G401 (cell line): Measurements from ENCODE around the gene GPR35. TPM values are rescaled to one million over a fixed set of nuclear protein-coding genes. Genes with fewer than 3 reads are reported as not detected.
"Not testable (repeated sequence)": the region's sequence is repeated elsewhere in the genome, so short reads cannot be mapped to it uniquely, and the experiment has no call there.

ENCODE experiments used
- DNase-seq: peaks from one replicate; pipeline ENCODE4 v3.0.0-alpha.2; 2015; ENCODE audit warnings: low spot score
- in situ Hi-C: cut with HindIII; loops from 2 replicates; pipeline ENCODE4 v1.10.0; 2016; ENCODE audit warnings: low sequenced_read_pairs, mixed read lengths
- total RNA-seq: library from RNA; depleted of rRNA; stranded (reverse); fragments of >200 nt; shearing (Covaris generic); gene quantifications from 2 replicates; pipeline ENCODE4 v1.2.3, GENCODE V29; 2014; rRNA removed

Gene GPR35
- total RNA-seq, 1 experiment from 2014 or later = not detected

DNA sequence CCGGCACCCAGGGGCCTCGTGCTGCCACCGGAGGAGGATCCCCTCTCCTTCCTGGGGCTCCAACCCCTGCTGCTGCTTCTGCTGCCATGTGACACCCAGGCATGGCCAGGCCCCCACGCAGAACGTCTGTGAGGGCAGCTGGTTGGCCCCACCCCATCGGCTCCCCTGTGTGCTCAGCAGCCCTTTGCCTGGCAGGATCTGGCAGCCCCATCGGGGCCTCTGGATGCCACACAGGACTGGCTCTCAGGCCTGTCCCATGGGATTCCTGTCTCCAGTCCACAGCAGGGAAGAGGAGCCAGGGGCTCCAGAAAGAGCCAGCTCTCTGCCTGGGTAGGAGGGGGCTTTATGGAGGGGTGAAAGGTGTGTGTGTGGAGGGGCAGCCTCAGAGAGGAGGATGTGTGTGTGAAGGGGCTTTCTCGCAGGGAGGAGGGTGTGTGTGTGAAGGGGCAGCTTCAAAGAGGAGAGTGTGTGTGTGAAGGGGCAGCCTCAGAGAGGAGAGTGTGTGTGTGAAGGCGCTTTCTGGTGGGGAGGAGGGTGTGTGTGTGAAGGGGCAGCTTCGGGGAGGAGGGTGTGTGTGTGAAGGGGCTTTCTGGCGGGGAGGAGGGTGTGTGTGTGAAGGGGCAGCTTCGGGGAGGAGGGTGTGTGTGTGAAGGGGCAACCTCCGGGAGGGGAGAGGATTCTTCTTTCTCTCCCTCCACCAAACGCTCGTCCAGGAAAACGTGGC lies 49.3 kb downstream of the GPR35 start:
- in situ Hi-C loops = not testable (repeated sequence)

DNA sequence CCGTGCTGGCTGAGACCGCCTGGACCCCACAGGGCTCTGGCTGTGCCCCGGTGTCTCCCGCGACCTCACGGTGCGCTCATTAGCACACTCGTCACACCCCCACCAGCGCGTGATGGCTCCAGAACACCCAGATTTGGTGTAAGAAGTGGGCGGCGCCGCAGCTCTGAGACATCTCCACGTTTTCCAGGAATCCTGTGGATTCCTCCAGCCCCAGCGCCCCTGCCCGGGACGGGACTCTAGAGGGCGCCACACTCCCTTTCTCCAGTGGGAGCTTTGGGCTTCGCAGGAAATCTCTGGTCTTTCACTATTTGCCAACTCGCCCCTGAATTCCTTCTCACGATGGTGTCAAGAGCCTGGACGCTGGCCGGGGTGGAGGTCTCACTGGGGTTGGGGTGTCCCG lies 50.1 kb downstream of the GPR35 start:
- in situ Hi-C loops, DNase-seq: not testable (repeated sequence)

More for the DNA sequence above, 49.3 kb downstream of the GPR35 start:
- DNase-seq = not testable (repeated sequence)

DNA sequence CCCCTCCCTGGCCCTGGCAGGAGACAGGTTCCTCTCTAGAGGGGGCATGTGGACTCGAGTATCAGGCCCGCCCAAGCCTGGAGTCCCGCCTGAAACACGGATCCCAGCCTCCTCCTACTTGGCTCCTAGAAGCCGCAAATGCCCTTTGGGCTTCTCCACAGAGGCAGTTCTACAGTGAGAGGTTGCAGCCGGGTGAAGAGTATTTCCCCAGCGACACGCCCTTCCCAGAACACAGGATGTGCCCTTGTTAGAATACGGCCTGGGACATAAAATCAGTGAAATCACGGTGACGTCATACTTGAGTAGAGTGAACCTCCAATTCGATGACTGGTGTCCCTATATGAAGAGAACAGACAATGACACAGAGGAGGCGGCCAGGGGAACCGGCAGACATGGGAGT lies 52.8 kb downstream of the GPR35 start:
- in situ Hi-C loops, DNase-seq: not testable (repeated sequence)

DNA sequence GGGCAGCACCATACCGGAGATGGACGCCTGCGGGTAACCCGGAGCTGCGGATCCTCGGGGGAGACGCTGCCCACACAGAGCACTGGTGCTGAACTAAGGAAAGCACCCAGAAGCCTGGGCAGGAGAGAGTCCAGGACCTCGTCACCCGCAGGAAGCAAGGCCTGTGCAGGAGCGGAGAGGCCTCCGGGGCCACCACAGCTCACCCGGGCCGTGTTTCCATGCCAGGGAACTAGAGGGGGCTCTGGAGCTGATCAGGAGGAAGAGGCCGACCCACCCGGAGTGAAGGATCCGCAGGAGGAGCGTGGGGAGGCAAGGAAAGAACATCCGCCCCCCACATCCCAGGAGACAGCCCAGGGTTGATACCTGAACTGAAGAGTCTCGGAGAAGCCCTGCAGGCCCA lies 53.6 kb downstream of the GPR35 start:
- in situ Hi-C loops, DNase-seq: not testable (repeated sequence)

DNA sequence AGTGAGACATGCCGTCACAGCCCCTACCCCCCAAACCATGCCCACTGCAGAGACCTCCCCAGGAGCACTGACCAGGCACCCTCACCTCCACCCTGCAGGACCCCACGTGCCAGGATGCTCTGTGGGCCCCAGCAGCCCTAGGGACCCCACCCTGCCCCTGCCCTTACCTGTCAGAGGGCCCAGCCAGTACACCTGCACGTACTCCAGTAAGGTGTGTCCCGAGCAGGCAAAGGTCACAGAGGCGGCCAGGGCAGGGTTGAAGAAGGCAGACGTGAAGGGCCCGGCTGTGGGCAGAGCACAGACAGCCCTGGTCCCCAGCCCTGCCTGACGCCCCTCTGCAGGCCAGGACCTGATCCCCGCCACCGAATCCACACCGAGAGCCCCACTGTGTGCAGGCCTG lies 54.9 kb downstream of the GPR35 start:
- in situ Hi-C loops, DNase-seq: not testable (repeated sequence)

Other genes with a start within 250 kb of the GPR35 start
- gene GPC1, start 189.8 kb upstream of the GPR35 start, total RNA-seq = 35.8 and 39.1 TPM in 2 replicates
- gene ANKMY1, start 67.5 kb upstream of the GPR35 start, total RNA-seq = 8.6 and 14.7 TPM in 2 replicates
- gene DUSP28, start 65.1 kb upstream of the GPR35 start, total RNA-seq = 4.9 and 5.3 TPM in 2 replicates
- 3.3 and 5.6 TPM in 2 replicates for gene RNPEPL1, start 57.0 kb upstream of the GPR35 start, total RNA-seq
- 37.6 and 43.0 TPM in 2 replicates for gene CAPN10, start 38.7 kb upstream of the GPR35 start, total RNA-seq
- not detected in 2 replicates for gene AQP12B, start 57.4 kb downstream of the GPR35 start, total RNA-seq
- gene AQP12A, start 66.4 kb downstream of the GPR35 start, total RNA-seq = not detected in 2 replicates
- 15.3 and 24.9 TPM in 2 replicates for gene KIF1A, start 194.7 kb downstream of the GPR35 start, total RNA-seq
- not detected in 2 replicates for gene AGXT, start 243.3 kb downstream of the GPR35 start, total RNA-seq